ENCODE results near the gene SIRPA.

DNA sequence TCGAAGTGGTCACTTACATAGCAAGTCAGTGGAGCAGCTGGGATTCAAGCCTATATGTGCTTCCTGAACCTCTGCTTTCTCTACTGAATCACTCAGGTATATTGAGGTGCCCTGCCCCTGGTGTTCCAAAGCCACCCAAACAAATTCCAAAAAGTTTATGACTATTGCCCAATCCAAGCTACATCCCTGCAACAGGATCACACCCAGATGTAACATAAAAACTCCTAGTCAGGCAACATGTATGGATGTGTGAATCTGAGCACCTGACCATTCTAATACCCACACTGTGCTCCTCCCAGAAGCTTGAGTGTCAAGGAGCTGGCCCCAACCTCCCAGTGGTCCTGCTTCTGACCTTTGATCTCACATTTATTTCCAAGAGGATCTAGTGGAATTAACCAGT lies 39.5 kb upstream of the SIRPA start:
- TF ChIP-seq TAF1 (IDR thresholded peaks at IDR 0.05; ENCODE audit: borderline replicate concordance, insufficient read depth, low read length) = no peak
- no peak for TF ChIP-seq POLR2AphosphoS5 (IDR thresholded peaks at IDR 0.05; ENCODE audit: low read depth, low read length)
- no peak for TF ChIP-seq FOXP2 (optimal IDR thresholded peaks at IDR 0.05; ENCODE audit: borderline replicate concordance, extremely low read depth, extremely low read length, insufficient read depth)
- no peak for TF ChIP-seq SIN3A (IDR thresholded peaks at IDR 0.05; ENCODE audit: borderline replicate concordance, insufficient read depth, low read length)
- TF ChIP-seq, protein P1, sequence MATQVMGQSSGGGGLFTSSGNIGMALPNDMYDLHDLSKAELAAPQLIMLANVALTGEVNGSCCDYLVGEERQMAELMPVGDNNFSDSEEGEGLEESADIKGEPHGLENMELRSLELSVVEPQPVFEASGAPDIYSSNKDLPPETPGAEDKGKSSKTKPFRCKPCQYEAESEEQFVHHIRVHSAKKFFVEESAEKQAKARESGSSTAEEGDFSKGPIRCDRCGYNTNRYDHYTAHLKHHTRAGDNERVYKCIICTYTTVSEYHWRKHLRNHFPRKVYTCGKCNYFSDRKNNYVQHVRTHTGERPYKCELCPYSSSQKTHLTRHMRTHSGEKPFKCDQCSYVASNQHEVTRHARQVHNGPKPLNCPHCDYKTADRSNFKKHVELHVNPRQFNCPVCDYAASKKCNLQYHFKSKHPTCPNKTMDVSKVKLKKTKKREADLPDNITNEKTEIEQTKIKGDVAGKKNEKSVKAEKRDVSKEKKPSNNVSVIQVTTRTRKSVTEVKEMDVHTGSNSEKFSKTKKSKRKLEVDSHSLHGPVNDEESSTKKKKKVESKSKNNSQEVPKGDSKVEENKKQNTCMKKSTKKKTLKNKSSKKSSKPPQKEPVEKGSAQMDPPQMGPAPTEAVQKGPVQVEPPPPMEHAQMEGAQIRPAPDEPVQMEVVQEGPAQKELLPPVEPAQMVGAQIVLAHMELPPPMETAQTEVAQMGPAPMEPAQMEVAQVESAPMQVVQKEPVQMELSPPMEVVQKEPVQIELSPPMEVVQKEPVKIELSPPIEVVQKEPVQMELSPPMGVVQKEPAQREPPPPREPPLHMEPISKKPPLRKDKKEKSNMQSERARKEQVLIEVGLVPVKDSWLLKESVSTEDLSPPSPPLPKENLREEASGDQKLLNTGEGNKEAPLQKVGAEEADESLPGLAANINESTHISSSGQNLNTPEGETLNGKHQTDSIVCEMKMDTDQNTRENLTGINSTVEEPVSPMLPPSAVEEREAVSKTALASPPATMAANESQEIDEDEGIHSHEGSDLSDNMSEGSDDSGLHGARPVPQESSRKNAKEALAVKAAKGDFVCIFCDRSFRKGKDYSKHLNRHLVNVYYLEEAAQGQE (IDR thresholded peaks at IDR 0.05; ENCODE audit: insufficient read depth in 1 of 2, low read depth in 2 of 2, low read length in 2 of 2) = no peak

Data from PFSK-1 (cell line).